Femur (tissue), 1 donor: ENCODE data around the gene IQCB1.
"Not testable (repeated sequence)": the region's sequence is repeated elsewhere in the genome, so short reads cannot be mapped to it uniquely, and the experiment has no call there.

Experiments used
- DNase-seq: peaks from one replicate; pipeline ENCODE4 v3.0.0-alpha.2; 2017

IQCB1 gene

DNA sequence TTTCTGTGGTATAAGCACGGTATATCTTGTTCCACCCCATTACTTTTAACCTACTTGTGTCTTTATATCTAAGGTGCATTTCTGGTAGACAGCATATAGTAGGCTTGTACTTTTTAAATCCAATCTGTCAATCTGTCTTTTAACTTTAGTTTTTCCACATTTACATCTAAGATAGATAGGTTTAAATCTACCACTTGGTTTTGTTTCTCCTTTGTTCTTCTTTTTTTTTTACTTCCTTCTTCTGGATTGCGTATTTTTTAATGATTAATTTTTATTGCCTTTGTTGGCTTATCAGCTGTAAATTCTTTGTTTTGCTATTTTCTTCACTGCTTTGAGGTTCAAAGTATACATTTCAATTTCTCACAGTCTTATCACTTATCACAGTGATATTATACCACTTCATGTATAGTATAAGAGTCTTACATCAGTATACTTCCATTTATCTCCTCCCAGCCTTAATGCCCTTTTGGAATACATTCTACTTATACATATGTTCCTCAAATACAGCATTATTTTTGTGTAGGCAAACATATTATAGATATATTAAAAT is 31.0 kb downstream of the IQCB1 start:
- DNase-seq = no peak

DNA sequence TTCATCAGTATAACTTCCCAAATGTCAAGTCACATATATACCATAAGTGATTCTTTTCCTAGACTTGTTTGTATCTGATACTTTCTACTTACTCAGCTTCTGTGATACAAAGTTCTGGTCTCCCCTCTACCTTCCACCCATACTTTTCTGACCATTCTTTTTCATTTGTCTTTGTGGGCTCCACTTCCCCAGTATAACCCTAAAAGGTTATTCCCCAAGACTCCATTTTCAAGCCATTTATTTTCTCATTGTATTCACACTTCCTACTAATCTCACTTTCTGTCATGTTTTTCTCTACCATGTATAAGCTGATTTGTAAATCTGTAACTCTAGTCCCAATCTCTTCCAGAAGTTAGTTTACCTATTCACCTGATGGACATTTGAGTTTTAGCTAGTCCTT is 34.0 kb downstream of the IQCB1 start:
- DNase-seq = no peak

DNA sequence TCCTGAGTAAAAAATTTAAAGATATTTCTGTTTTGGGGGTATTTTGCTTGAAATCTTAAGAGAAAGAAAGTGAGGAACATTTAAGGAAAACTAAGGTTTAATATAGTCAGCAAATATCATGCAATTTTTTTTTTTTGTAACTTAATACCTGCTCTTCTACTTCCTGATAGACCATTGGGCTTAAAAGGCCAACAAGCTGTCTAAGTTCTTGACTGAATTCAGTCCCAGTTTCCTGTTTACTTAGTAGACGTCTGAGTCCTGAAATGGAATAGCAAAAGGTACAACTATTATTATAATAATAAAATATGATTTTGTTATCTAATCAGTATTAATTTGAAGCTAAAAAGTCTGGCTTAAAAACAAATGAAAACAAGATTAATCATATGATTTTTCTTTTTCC is 37.9 kb downstream of the IQCB1 start:
- no peak for DNase-seq

DNA sequence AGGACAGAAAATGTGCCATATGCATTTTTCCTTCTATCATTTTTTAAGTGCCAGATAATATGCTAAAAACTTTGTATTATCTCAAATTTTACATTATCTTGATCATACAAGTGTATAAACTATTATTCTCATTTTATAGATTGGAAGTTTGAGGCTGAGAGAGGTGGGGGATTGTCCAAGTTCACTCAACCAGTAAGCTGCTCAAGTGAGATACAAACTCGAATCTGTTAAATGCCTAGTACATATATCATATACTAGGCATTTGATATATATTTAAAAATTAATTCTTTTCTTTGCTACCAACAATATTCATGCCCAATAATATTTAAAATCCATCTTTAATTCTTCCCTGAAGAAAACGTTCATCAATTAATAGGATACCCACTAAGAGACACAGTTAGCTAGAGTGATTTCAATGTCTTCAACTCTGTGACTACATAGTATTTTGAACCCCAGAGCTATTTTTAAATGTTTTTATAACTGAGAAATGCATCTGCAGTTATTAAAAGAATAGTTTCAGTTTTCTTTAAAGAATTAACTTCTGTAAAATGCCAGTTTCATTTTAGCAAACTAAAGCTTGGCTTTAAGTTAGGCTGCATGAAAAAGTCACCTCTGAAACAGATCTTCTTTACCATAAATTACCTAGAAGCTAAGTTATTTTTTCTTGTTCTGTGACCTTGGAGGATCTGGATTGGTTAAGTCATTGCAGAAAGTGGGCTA is 40.4 kb downstream of the IQCB1 start:
- no peak for DNase-seq

DNA sequence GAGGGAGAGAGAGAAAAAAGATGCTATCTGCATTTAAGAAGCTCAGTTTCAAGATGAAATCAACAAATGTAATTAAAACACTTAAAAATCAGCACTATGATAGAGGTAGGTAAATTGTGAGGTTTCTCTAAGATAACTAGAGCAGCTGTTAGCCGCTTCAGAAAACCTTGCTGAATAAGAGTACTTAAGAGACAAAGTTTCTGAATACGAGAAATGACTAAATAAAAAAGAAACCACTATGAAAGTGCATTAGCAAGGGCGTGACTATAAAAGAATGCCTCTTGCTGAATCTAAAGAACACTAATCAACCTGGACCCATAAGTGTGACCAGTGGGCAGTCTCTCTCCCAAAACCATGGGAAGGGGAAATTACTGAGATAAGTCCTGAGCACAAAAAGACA is 41.8 kb downstream of the IQCB1 start:
- DNase-seq = no peak

DNA sequence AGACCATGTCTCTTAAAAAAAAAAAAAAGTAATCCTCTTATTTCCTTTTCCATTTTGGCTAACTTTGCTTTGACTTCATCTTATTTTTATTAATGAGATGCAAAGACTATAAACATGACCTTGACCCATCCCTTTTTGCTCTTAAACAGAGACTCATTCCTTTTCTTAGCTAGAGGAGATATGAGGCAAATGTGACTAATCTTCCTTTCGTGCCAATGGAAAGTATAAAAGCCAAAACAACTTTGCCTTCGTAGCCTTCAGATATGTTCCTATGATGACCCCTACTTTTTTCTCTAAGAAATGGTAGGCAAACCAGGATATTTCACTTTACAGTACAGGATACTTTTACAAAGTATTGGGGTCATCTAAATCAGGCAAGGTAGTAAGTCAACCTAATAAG is 48.4 kb downstream of the IQCB1 start:
- no peak for DNase-seq

DNA sequence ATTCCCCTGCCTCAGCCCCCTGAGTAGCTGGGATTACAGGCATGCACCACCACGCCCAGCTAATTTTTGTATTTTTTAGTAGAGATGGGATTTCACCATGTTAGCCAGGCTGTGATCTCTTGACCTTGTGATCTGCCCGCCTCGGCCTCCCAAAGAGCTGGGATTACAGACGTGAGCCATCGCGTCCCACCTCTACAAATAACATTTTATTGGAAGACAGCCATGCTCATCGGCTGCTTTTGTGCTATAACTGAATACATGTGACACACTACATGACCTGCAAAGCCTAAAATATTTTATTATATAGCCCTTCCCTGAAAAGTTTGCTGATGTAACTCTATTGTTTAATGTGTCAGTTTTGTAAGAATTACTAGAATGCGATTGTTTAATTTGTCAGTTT is 52.1 kb downstream of the IQCB1 start:
- not testable (repeated sequence) for DNase-seq

DNA sequence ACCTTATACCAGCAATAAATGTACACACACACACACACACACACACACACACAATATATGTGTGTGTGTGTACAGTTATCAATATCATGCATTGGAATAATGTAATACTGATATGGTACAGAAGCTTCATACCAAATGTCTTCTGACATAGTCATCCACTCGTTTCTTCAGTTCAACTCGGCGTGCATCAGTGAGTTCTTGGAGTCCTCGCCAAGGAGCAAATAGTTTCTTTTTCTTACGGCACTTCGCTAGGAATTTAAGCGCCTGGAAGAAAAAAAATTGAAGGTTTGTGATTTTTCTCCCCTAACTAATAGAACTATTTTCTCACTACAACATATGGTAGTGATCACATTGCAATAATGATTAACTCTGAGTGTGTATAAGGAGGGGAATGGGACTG is 53.2 kb downstream of the IQCB1 start:
- no peak for DNase-seq

DNA sequence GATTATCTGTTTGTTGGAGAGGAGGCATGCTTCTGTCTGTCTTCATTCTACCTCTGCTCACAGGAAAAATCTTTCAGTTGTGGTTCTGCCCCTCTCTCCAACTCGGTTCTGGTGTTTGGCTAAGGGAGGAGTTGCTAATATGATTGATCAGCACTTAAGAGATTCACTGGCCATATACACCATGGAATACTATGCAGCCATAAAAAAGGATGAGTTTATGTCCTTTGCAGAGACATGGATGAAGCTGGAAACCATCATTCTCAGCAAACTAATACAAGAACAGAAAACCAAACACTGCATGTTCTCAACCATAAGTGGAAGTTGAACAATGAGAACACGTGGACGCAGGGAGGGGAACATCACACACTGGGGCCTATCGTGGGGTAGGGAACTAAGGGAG is 59.8 kb downstream of the IQCB1 start:
- not testable (repeated sequence) for DNase-seq

DNA sequence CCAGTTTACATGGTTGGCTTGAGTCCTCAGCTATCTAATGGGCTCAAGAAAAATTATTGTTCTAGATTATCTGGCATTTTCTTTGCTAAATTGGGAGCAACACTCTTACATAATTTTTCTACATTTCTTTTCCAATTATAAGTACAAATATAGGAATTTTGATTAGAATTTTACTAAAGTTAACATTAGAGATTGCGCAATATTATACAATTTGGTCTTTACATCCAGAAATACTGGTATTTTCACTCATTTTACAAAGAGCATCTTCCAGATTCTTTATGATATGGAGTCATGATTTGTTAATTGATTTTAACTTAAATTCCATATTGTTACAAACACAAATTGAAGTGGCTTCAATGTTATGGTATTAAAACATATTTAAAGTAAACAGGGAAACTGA is 65.6 kb downstream of the IQCB1 start:
- DNase-seq = no peak

DNA sequence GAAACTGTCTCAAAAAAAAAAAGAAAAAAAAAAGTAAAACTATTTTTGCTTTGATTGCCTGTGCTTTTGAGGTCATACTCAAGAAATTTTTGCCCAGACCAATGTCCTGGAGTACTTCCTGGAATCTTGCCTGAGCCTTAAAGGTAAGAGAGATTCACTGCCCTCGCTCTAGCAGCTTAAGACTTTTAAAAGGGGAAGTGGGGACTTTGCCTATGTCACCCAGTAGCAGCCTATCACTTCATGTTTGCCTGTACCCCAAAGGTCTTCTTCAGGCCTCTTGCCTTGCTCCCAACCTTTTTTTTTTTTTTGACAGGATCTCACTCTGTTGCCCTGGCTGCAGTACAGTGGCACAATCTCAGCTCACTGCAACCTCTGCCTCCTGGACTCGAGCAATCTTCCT is 66.4 kb downstream of the IQCB1 start:
- DNase-seq = no peak

DNA sequence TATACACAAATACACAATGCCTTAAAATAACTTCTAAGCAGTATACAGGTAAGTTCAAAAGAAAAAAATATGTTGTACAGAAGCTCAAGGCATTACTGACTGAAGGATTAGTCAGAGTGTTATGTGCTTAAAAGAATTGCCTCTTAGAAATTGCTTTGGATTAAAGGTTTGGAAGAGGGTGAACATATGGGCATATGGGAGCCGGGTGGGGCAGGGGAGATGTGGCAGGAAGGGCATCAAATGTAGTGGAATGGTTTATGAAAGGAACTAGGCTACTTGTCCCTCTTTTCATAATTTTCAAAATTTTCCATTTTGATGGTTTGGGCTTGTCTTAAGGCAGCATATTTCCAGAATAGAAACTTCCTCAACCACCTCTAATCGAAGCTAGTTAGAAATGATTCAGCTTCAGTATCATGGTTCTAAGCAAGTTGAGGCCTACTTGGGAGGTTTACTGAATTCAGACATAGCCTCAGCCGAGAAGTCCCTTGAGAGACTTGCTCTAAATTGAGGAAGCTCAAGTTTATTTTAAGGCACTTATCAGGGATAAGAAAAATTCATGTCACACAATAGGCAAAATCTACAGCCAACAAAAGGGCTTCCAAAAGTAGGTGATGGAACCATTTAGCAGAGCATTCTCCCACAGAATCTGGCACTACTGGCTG is 75.2 kb downstream of the IQCB1 start:
- no peak for DNase-seq

DNA sequence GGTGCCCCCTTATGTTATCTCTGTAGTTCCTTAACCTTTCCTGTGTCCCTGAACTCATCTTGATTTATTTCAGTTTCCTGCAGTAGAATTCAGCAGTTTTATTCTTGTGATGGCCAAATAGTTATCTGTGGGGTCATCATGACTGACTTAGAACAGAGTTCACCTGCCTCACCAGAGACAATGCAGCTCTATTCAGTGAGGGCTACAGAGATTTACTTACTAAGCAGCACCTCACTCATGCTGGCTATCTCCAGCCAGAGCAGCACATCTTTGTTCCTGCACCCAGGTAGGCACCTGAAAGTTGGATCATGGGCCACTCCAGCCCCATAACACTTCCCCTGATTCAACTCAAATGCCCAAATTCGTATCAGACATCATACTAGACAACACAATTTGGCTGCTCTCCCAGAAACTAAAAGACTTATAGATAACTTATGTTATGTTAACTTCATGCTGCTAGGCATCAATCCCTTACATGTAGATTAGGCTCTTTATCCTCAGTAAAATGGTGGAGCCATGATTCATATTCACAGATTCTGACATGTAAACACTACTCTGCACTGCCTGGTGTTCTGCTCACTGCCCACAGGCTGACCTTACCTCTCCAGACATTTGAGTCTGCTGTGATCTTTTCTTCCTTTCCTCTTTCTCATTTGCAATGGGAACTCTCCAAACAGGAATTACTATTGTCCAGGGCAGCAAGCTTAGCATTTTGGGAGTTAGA is 76.0 kb downstream of the IQCB1 start:
- DNase-seq = no peak

DNA sequence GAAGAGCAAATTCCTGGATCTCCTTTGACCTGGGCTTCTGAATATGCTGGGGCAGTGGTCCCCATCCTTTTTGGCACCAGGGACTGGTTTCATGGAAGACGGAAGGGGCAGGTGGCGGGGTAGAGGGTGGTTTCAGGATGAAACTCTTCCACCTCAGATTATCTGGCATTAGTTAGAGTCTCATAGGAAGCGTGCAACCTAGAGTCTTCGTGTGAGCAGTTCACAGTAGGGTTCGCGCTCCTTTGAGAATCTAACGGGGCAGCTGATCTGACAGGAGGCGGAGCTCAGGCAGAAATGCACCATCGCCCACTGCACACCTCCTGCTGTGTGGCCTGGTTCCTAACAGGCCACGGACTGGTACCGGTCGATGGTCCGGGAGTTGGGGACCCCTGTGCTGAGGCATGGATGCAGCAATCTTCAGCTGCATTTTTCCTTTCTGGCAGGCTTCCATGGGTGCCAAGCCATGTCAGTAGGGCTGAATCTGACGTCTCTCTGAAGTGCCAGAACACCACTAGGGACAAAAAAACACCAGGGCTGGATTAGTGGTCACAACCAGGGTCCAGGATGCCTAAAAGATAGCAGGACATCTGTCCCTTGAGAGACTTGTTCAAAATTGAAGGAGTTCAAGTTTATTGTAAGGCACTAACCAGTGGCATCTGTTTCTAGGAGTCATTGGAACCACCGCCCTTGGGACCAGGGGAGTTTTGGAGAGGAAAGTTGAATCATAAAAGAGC is 76.9 kb downstream of the IQCB1 start:
- DNase-seq = no peak

DNA sequence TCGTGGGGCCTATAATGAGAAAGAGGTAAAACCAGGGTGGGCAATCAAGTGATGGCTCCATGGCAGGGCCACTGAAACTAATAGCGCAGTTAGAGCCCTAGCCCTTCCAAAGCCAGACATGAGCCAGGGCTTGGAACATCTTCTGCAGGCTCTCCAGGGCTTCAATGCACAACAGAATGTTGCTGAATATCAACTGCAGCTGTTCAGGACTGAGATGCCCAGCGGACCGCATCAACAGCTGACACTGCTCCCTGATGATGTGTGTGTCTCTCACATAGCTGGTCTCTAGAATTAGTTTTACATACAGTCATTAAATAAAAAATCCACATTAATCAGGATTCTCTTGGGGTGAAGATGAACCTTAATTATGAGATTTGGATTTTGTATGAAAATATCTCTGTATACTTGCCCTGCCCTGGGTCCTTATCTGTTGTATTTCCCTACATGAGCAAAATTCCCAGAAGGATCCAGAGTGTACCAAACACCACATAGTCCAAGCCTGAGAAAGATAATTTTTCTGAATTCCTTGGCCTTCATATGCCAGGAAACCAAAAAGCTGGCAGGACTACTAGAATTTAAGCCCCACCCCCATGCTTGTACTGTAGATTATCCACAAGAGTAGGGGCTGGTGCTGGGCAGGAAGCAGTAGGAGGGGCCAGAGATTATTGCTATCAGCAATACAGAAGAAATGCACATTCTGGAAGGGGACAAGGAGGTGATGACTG is 77.6 kb downstream of the IQCB1 start:
- DNase-seq = peak; percentile 56

DNA sequence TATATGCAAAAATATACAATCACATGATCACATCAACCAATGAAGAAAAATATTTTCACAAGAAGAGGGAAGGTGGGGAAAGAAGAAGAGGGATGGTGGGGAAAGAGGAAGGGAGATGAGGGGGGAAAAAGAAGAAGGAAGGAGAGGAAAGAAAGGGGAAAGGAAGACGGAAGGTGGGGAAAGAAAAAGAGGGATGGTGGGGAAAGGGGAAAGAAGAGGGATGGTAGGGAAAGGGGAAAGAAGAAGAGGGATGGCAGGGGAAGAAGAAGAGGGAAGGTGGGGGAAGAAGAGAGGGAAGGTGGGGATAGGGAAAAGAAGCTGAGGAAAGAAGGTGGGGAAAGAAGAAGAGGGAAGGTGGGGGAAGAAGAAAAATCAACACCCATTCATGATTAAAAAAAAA is 82.1 kb downstream of the IQCB1 start:
- no peak for DNase-seq

DNA sequence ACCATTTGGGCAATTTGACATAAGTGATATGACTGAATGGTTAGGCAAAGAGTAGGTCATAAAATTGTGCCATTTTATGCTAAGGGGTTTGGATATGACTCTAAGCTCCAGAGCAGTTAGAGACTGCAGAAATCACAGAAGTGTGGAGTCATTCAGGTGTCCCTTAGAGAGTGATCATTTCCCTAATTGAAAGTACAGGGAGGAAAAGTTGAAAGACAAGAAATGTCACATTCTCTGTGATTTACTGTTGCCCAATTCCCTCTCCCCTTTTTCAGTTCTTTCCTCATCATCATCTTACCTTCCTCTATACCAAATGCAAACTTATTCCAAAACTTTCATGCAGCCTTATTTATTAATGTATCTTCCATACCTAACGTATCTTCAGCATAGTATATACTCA is 82.6 kb downstream of the IQCB1 start:
- no peak for DNase-seq

DNA sequence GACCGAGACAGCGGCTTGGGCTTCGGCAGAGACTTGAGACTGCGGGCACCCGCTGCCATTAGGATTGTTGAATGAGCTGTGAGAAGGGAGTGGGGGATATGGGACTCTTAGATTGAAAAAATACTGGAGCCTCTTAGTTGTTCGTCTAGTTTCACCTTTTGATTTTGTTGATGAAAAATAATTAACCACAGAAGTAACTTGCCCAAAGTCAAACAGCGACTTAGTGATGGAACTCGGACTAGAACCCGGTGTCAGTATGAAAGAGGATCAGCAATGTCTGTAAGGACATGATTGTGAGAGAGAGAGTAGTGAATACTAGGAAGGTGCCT is 84.8 kb downstream of the IQCB1 start:
- DNase-seq = no peak

DNA sequence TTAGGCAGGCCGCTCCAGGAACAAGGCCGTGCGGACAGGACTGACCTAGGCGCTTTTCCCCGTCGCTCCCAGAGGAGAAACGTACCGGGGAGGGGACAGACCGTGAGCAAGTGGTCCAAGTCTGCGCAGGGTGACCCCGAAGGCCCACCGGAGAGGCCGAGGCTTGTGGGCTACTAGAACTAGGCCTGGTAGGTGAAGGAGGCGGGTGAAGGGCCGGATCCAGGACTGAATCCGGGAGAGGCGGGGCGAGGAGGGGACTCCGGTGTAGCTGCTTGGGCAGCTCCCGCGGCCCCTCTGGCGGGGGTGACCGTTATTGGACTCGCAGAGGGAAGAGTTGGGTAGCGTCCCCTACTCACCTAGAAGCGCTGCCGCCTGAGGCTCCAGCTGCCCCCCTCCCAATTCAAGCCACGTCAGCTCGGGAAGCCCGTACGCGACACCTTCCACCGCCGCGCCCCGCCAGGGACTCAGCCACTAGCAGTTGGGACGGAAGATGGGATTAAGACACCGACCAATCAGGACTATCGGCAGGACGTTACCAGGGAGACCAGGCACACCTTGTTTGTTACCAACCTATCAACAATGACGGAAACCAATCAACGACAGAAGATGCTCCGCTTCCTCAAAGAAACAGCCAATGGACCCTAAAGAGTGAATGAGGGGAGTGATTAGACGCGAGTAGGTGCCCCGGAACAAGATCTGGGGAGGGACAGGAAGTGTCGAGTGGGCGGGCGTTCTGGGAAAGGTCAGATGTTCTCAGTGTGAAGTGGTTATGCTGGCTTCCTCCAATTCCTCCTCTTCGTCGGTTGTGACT is 85.4 kb downstream of the IQCB1 start, which contains the start of gene GOLGB1:
TSS of gene GOLGB1 (minus strand) at position 466 of the 811 bp plus-strand sequence. CDS start 18,770 bp downstream, outside the sequence.
- DNase-seq = peak; percentile 97

DNA sequence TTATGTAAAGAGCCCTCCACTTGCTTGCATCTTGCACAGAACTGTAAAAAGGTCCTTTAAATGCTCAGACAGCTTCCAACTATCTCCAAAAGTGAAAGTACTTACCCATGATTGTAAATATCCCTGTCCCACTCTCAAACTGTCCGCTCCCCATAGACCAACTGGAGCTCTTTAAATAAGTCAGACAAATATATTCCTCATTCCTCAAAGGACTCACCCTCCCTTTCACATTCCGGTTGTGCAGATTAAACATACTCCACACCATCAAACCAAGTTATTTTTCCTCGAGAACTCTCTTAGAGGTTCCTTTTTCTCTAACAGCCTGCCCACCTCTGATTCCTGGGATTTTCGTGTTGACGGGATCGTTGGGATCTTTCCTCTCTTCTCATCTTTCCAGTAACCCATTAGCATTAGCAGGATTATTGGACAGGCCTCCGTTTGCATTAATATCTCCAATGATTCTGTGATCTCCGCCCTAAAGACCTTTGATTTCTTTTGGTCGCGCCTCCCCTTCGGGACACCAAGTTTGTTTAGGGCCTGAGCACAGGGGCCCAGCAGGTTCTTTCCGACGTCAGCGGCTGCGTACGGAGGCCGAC is 86.1 kb downstream of the IQCB1 start:
- no peak for DNase-seq

DNA sequence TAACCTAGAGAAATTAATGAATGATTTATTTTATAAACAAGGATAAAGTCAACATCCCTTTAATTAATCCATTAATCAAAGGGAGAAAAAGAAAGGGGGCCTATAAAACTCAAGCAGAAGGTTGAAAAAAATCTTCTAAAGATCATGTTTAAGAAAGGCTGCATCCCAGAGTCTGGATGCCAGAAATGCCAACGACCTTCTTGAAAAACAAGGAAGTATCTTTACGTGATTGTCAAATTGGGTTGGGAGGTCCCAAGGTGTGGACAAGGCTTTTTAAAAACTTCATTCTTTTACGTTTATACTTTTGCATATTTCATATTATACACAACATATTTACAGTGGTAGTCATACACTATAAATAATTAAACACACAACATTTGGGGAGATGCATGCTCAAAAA is 86.9 kb downstream of the IQCB1 start:
- no peak for DNase-seq
